Lower leg skin (tissue), 3 donors: ENCODE measurements around the gene ADRB2.

Source experiments
- CTCF ChIP-seq, 3 donors: fragments of 450-650 bp; IDR thresholded peaks; one replicate each; pipeline ENCODE4 v1.5.1; 2016; ENCODE audit warnings: antibody characterized with exemption in 3 of 3, mild to moderate bottlenecking in 3 of 3, moderate library complexity in 2 of 3
- POLR2A ChIP-seq, 2 donors: fragments of 450-650 bp; IDR thresholded peaks; one replicate each; pipeline ENCODE4 v1.6.1; 2016 to 2017; ENCODE audit warnings: antibody characterized with exemption in 2 of 2, mild to moderate bottlenecking in 1 of 2, moderate library complexity in 1 of 2

- no peak for TF ChIP-seq CTCF (IDR thresholded peaks at IDR 0.05)
- TF ChIP-seq POLR2A (IDR thresholded peaks at IDR 0.05), result no peak
Measured at GRCh38 chr5:148850836-148851235, 24.4 kb downstream of the ADRB2 start.
